Gastroesophageal sphincter (tissue), 4 donors: Measurements from ENCODE around the gene TOMM20. TPM values are rescaled to one million over a fixed set of nuclear protein-coding genes. Genes with fewer than 3 reads are reported as not detected.

ENCODE experiments used
- ATAC-seq: fragments of 150-250 bp; one replicate; pipeline ENCODE4 v1.9.1; 2016; ENCODE audit warnings: mild to moderate bottlenecking, moderate library complexity
- H3K27ac ChIP-seq, 4 donors: fragments of 200-600 bp; sonication (generic) in 3 of 4; 1 replicate in 3 of 4; 2 replicates in 1 of 4; pipeline ENCODE4 v1.5.1; 2016 to 2019
- H3K27me3 ChIP-seq: fragments of 200-600 bp; sonication (generic); one replicate; pipeline ENCODE4 v1.5.1; 2019
- H3K36me3 ChIP-seq, 2 donors: fragments of 200-600 bp; sonication (generic); one replicate each; pipeline ENCODE4 v1.5.1; 2019; ENCODE audit warnings: control low read depth in 1 of 2
- H3K4me1 ChIP-seq, 3 donors: fragments of 200-600 bp; sonication (generic); 1 replicate in 2 of 3; 2 replicates in 1 of 3; pipeline ENCODE4 v1.5.1; 2016 to 2019; ENCODE audit warnings: control low read depth in 2 of 3
- H3K4me3 ChIP-seq, 2 donors: fragments of 200-600 bp; sonication (generic); one replicate each; pipeline ENCODE4 v1.5.1; 2019; ENCODE audit warnings: mild to moderate bottlenecking in 1 of 2, moderate library complexity in 1 of 2
- H3K9me3 ChIP-seq, 3 donors: fragments of 200-600 bp; sonication (generic); one replicate each; pipeline ENCODE4 v1.5.1; 2017 to 2019; ENCODE audit warnings: control low read depth in 2 of 3
- EP300 ChIP-seq: sonication (generic); formaldehyde crosslinking; IDR thresholded peaks from one replicate; pipeline ENCODE4 v1.6.1; 2017; ENCODE audit warnings: antibody characterized with exemption, mild to moderate bottlenecking
- POLR2A ChIP-seq, 2 donors: fragments of 450-650 bp; IDR thresholded peaks; one replicate each; pipeline ENCODE4 v1.6.1; 2017; ENCODE audit warnings: antibody characterized with exemption in 2 of 2, mild to moderate bottlenecking in 2 of 2, moderate library complexity in 1 of 2
- POLR2AphosphoS5 ChIP-seq: sonication (generic); formaldehyde crosslinking; IDR thresholded peaks from one replicate; pipeline ENCODE4 v1.6.1; 2017; ENCODE audit warnings: antibody characterized with exemption
- WGBS, 2 donors: methylation state at CpG; one replicate each; pipeline ENCODE4 v1.1.5; 2018; ENCODE audit warnings: low coverage in 1 of 2; 5-methylcytosine and 5-hydroxymethylcytosine counted together
- total RNA-seq, 4 donors: library from RNA; depleted of rRNA; stranded (reverse); fragments of >200 nt; gene quantifications; one replicate each; pipeline ENCODE4 v1.1.0, GENCODE V29; 2016
- TF ChIP-seq, protein P1 (sequence below), 4 experiments: fragments of 200-600 bp in 2 of 4; fragments of 450-650 bp in 2 of 4; sonication (generic) in 1 of 4; IDR thresholded peaks; one replicate each; pipeline ENCODE4 v1.5.1; 2017 to 2019; ENCODE audit warnings: antibody characterized with exemption in 4 of 4, mild to moderate bottlenecking in 2 of 4, moderate library complexity in 2 of 4

The TOMM20 gene
- total RNA-seq, 4 donors from 2014 or later = 57.8 to 111 (median 99.1) TPM

DNA sequence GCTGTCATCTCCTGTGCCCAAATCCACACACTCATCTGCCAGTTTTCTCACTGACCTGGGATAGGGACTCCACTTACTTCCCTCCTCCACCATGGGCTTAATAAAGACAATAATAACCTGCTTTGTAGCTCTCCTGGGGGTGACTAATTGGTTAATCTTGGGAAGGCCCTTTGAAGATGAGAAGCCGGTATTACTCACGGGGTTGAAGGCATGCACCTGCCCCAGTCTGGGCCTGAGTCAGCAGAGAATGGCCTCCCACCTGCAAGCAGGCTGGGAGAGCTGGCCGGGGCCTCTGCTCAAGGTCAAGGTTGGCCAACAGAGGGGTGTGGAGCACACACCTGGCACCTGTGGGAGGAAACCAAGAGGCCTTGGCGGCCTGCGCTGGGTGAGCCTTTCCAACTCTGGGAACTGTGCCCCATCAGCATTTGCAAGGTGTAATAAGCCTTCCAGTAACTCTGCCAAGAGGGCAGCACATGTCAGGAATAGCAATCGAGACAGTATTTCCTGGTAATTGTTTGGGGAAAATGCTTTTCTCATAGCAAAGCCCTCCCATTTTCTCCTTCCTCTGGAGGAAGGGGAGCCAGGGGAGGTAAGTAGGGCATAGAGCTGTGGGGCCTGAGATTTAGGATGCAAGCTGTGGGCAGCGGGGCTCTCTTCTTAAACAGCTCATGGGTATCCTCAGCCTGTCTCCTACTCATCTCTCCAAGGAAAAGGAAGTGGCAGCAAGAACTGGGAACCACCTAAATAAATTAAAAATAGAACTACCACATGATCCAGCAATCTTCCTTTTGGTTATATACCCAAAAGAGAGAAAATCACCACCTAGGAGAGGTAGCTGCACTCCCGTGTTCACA, 49.0 kb downstream of the TOMM20 start:
- Histone ChIP-seq H3K4me1 (peaks cover 2 to 78% (median 49%) of the 10 kb centered on the region in 3 donors), H3K4me3 (no peak overlapping the region), H3K9me3 (no peaks in the 10 kb centered on the region), H3K27ac (peak overlapping the region; percentile 16 to 87 (median 78)), H3K27me3 (no peaks in the 10 kb centered on the region), H3K36me3 (no peaks in the 10 kb centered on the region)
- TF ChIP-seq, protein P1, sequence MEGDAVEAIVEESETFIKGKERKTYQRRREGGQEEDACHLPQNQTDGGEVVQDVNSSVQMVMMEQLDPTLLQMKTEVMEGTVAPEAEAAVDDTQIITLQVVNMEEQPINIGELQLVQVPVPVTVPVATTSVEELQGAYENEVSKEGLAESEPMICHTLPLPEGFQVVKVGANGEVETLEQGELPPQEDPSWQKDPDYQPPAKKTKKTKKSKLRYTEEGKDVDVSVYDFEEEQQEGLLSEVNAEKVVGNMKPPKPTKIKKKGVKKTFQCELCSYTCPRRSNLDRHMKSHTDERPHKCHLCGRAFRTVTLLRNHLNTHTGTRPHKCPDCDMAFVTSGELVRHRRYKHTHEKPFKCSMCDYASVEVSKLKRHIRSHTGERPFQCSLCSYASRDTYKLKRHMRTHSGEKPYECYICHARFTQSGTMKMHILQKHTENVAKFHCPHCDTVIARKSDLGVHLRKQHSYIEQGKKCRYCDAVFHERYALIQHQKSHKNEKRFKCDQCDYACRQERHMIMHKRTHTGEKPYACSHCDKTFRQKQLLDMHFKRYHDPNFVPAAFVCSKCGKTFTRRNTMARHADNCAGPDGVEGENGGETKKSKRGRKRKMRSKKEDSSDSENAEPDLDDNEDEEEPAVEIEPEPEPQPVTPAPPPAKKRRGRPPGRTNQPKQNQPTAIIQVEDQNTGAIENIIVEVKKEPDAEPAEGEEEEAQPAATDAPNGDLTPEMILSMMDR (IDR thresholded peaks at IDR 0.05) = no peak
- TF ChIP-seq EP300 = no peak
- TF ChIP-seq POLR2AphosphoS5 = no peak
- no peak for TF ChIP-seq POLR2A (IDR thresholded peaks at IDR 0.05)
- ATAC-seq = no peak
- WGBS, 2 donors = 75 to 90% methylated on average over 1 to 2 of the region's 8 CpGs

DNA sequence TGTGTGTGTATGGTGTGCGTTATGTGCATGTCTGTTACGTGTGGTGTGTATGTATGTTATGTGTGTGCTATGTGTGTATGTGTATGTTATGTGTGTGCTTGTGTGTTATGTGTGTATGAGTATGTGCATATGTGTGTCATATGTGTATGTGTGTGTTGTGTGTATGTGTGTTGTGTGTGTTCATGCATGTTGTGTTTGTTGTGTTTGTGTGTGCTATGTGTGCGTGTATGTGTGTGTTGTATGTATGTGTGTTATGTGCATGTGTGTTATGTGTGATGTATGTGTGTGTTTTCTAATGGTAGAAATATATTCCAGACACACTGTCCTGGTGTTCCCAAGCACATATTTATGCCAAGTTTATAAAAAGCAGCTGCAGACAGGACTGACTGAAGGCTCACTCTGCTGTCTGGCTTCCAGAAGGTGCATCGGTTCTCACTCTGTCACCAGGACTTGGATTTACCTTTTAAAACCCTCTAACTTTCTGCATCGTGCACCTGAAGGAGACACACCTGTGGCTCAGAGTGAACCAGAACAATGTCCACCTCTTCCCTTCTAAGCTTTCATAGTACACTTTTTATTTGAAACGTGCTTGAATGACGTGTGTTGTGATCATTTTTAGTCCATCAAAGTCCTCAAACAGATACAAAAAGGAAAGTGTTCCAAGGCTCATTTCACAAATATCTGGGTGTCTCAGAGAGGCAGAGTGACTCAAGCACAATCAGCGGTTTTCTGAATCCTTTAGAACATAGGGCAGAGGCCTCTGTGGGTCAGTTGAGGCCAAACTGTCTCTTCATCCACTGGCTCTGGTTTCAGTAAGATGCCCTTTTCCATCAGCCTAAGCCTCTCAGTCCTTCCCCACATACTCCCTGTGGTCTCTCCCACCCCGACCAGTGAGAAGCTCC, 49.9 kb downstream of the TOMM20 start:
- Histone ChIP-seq H3K27me3 (no peaks in the 10 kb centered on the region), H3K4me3 (no peak overlapping the region), H3K36me3 (no peaks in the 10 kb centered on the region), H3K4me1 (peaks cover 3 to 81% (median 54%) of the 10 kb centered on the region in 3 donors), H3K27ac (peak overlapping the region in 3 of 4 donors; percentile 74 to 87 (median 83)), H3K9me3 (no peaks in the 10 kb centered on the region)
- ATAC-seq = no peak
- WGBS, 2 donors = 36 to 47% methylated on average over 7 to 8 of the region's 9 CpGs
- no peak for TF ChIP-seq POLR2AphosphoS5
- TF ChIP-seq EP300 = no peak
- TF ChIP-seq, protein P1 (IDR thresholded peaks at IDR 0.05) = no peak
- TF ChIP-seq POLR2A (IDR thresholded peaks at IDR 0.05) = no peak

DNA sequence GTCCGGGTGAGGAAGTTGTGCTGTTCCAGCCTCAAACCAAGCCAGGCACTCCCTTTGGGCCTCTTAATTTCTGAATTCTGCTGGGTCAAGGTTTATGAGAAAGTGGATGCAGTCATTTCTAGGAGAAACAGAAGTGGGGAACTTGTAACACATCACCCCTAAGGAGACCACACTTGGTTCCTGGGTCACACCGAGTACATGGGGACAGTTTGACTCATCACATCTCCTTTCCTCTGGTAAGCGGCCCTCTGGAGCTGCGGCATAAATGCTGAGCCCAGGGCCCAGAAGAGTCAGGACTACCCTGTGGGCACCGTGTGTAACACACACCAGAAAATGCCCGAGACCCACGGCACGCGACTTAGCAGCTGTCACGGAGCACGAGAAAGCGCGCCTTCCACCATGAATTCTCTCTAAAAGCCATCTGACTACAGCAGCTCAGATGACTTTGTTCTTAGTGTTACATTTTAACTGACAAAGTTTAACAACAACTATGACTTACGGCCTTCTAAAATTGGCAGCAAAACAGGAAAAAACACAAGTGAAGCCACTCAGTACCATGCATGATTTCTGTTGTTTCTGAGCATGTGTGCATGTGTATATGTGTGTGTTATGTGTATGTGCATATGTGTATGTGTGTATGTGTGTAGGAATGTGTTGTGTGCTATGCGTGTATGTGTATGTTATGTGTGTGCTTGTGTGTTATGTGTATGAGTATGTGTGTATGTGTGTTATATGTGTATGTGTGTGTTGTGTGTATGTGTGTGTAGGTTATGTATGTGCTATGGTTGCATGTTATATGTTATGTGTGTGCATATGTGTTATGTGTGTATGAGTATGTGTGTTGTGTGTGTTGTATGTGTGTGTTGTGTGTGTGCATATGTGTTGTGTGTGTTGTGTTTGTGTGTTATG, 50.8 kb downstream of the TOMM20 start:
- no peak for TF ChIP-seq POLR2AphosphoS5
- TF ChIP-seq, protein P1 (IDR thresholded peaks at IDR 0.05) = no peak
- TF ChIP-seq POLR2A (IDR thresholded peaks at IDR 0.05) = no peak
- no peak for TF ChIP-seq EP300
- Histone ChIP-seq H3K9me3 (no peaks in the 10 kb centered on the region), H3K27ac (peak overlapping the region; percentile 31 to 87 (median 78)), H3K27me3 (no peaks in the 10 kb centered on the region), H3K36me3 (no peaks in the 10 kb centered on the region), H3K4me1 (peaks cover 3 to 79% (median 46%) of the 10 kb centered on the region in 3 donors), H3K4me3 (no peak overlapping the region)
- 64 to 65% methylated on average over 10 to 13 of the region's 15 CpGs for WGBS, 2 donors
- no peak for ATAC-seq

DNA sequence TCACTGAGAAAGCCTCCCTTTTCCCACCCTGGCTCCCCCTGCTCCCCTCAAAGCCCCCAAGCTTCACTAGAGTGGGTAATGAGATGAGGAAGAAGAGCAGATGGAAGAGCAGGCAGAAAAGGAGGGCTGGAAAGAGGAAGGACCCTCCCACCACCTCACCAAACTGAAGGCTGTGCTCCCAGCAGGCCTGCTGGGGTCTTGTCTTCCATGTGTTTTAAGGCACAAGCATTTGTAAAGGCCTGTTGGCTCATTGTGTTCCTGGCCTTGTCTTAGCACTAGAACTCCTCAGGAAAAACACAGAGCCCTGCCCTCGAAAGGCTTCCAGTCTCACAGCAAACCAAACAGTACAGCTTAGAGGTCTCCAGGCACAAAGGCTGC, 51.5 kb downstream of the TOMM20 start:
- no peak overlapping the region for H3K4me3 ChIP-seq
- H3K36me3 ChIP-seq = no peaks in the 10 kb centered on the region
- no peaks in the 10 kb centered on the region for H3K27me3 ChIP-seq
- no peak for ATAC-seq
- peaks cover 3 to 73% (median 39%) of the 10 kb centered on the region in 3 donors for H3K4me1 ChIP-seq
- H3K27ac ChIP-seq = peak overlapping the region in 3 of 4 donors; percentile 74 to 87 (median 83)
- TF ChIP-seq, protein P1 (IDR thresholded peaks at IDR 0.05) = no peak
- TF ChIP-seq POLR2AphosphoS5 (no peak), POLR2A (IDR thresholded peaks at IDR 0.05) (no peak), EP300 (no peak)
- WGBS, 2 donors = 80 to 100% methylated on average over 1 of the region's 1 CpG
- no peaks in the 10 kb centered on the region for H3K9me3 ChIP-seq
